GM12891 (cell line): ENCODE measurements around the gene CRYM.

Experiments used
- DNase-seq: peaks from one replicate; pipeline ENCODE4 v3.0.0; 2011; ENCODE audit warnings: low spot score; ENCODE audit not compliant: insufficient read length
- FAIRE-seq: peaks from 2 replicates; lab custom pipeline; 2011; peaks lifted over from hg19 to GRCh38; lab: Jason Lieb, UNC
- PAX5 ChIP-seq: IDR thresholded peaks from 2 replicates; pipeline ENCODE4 v1.6.1; 2011; ENCODE audit warnings: low read length, moderate library complexity, mild to moderate bottlenecking; ENCODE audit not compliant: insufficient read depth, severe bottlenecking
- POLR2A ChIP-seq: IDR thresholded peaks from 2 replicates; pipeline ENCODE4 v1.6.1; 2011; ENCODE audit warnings: low read depth, low read length, control low read depth
- POLR2AphosphoS5 ChIP-seq: IDR thresholded peaks from 2 replicates; pipeline ENCODE4 v1.6.1; 2011; ENCODE audit warnings: low read depth, low read length, control low read depth
- POU2F2 ChIP-seq: IDR thresholded peaks from 2 replicates; pipeline ENCODE4 v1.6.1; 2011; ENCODE audit warnings: low read depth, mild to moderate bottlenecking, control low read depth, low read length, moderate library complexity
- SPI1 ChIP-seq: IDR thresholded peaks from 2 replicates; pipeline ENCODE4 v1.6.1; 2011; ENCODE audit warnings: low read depth, low read length, control low read depth
- TAF1 ChIP-seq: IDR thresholded peaks from 2 replicates; pipeline ENCODE4 v1.6.1; 2011; ENCODE audit warnings: low read depth, low read length, control low read depth

Gene CRYM

DNA sequence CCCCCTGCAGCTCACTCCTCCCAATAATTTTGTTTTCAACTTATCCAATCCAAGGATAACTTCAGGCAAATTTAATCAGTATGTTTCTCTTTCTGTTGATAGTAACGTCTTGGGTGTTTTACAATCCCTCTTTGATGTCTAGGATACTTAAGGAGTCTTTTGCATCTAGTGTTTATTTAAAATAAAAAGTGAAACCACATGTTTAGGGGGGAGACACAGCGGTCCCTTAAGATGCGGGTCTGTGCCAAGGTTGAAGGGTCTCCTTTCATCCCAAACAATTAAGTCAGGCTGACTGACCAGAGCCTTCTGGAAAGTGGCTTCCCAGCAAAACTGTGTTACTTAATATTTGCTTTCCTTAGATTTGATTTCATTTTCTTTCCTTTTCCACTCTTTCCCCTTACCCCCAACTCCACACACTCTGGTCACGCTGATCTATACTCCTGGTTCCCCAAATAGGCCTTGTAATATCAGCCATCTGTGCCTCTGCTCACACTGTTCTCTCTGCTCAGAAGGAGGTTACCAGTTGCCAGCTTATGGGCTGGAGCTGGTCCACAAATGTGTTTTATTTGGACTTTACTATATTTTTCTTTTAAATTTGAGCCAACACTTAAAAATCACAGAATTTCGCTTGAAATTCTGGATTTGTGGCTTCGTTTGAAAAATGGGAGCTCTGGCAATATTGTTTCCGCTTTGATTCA lies 33.4 kb downstream of the CRYM start:
- TF ChIP-seq POLR2AphosphoS5 (no peak), POU2F2 (no peak), SPI1 (no peak)
- no peak for DNase-seq
- FAIRE-seq, result no peak

DNA sequence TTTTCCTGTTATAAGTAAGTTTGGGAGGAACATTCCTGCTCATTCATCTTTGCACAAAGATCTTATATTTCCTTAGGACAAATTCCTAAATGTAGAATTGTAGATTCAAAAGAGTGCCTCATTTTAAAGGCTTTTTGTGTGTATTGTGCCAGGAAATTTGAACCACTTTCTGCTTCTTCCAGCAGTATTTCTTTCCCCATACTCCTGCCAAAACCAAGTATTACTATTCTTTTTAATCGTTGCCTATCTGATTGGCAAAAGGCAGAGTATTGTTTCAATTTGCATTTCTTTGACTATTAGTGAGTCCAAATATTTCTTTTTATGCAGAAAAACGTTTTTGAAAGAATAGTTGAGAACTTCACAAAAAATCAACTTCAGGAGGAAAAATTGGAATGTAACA lies 35.3 kb downstream of the CRYM start:
- no peak for DNase-seq
- TF ChIP-seq SPI1 (no peak), TAF1 (no peak), POU2F2 (no peak), POLR2A (no peak), POLR2AphosphoS5 (no peak), PAX5 (no peak)
- no peak for FAIRE-seq

DNA sequence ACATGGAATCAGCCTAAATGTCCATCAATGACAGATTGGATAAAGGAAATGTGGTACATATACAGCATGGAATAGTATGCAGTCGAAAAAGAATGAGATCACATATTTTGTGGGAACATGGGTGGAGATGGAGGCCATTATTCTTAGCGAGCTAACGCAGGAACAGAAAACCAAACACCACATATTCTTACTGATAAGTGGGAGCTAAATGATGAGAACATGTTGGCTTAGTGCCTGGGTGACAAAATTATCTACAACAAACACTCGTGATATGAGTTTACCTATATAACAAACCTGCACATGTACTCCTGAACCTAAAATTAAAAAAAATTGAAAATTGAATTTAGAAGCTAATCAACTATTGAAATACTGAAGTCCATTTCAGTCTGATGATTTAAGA lies 38.4 kb downstream of the CRYM start:
- FAIRE-seq (no peak), DNase-seq (no peak)
- no peak for TF ChIP-seq TAF1
- no peak for TF ChIP-seq POLR2AphosphoS5
- no peak for TF ChIP-seq POU2F2
- no peak for TF ChIP-seq POLR2A
- TF ChIP-seq PAX5, result no peak
- TF ChIP-seq SPI1, result no peak

GRCh38 chr16:21236831-21237230 lies 41.3 kb downstream of the CRYM start:
- FAIRE-seq (no peak), DNase-seq (no peak)
- TF ChIP-seq POU2F2 (no peak), TAF1 (no peak), POLR2AphosphoS5 (no peak), POLR2A (no peak), SPI1 (no peak), PAX5 (no peak)

DNA sequence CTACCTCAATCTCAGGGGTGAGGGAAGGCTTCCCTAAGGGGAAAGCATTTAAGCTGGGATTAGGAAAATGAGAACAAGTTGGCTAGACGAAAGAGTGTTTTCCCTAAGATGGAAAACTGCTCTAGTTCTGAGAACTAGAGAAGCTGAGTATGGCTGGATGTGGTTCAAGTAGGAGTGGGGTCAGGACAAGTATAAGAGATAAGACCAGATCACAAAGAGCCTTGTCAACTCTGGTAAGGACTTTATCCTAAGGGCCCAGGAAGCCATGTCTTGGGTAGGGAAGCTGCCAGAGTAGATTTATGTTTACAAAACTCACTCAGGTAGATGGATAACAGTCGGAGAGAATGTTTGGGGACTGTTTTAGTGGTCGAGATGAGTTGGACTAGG lies 42.9 kb downstream of the CRYM start:
- no peak for TF ChIP-seq POLR2A
- no peak for TF ChIP-seq POLR2AphosphoS5
- no peak for TF ChIP-seq SPI1
- TF ChIP-seq TAF1, result no peak
- TF ChIP-seq POU2F2, result no peak
- TF ChIP-seq PAX5, result no peak
- no peak for FAIRE-seq
- no peak for DNase-seq

DNA sequence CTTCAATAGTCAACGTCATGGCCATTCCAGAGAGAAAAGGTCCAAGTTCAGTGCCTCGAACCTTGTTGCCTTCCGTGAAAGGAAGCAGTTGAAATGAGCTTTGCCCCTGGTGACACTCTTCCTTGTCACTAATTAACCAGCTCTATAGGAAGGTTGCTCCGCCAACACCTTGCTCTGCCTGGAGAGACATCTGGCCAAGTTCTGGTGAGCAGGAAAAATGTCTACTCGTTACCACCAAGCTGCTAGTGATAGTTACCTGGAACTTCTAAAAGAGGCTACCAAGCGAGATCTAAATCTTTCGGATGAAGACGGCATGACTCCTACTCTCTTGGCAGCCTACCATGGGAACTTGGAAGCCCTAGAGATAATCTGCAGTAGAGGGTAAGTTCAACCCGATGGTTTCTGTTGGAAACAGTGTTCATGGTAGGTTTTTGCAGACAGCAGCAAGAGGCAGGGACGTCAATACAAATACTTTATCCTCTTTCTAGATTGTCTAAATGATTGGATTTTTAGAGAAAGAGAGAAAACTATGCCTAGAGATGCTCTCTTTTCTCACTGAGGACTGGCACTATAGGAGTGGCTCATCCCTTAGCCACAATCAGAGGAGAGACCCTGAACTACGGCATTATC lies 44.5 kb downstream of the CRYM start, which contains the start of gene ANKS4B:
TSS of gene ANKS4B (plus strand) at position 179 of the 630 bp plus-strand sequence. CDS start at position 218, 39 bp downstream.
- FAIRE-seq, result no peak
- no peak for DNase-seq
- TF ChIP-seq PAX5 (no peak), TAF1 (no peak), POU2F2 (no peak), POLR2AphosphoS5 (no peak), SPI1 (no peak), POLR2A (no peak)

- TF ChIP-seq POU2F2 (no peak), SPI1 (no peak), POLR2A (no peak), TAF1 (no peak), POLR2AphosphoS5 (no peak), PAX5 (no peak)
- DNase-seq (no peak), FAIRE-seq (no peak)
Observed at GRCh38 chr16:21233045-21233520, 45.0 kb downstream of the CRYM start.

GRCh38 chr16:21228361-21228872 lies 49.7 kb downstream of the CRYM start:
- FAIRE-seq, result no peak
- no peak for DNase-seq
- no peak for TF ChIP-seq POU2F2
- TF ChIP-seq POLR2A, result no peak
- TF ChIP-seq POLR2AphosphoS5, result no peak
- no peak for TF ChIP-seq SPI1
- no peak for TF ChIP-seq PAX5
- TF ChIP-seq TAF1, result no peak

DNA sequence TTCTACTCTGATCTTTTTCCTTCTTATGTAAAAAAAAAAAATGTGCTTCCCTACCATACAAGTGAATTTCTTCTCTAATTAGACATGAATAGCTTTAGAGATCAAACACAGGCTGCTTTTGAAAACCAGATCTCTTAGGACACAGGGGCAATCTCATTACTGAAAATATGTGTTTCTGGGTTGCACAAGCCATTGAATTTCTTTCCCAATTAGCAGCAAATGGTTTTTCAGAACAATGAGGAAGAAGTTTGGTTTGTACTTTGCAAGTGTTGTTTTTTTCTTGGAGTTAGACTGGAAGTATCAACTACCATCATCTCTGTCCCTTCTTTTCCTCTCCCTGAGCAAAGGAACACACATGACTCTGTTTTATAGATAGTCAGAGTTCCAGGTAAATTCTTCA lies 50.2 kb downstream of the CRYM start:
- no peak for DNase-seq
- FAIRE-seq, result no peak
- TF ChIP-seq POLR2A, result no peak

GRCh38 chr16:21226749-21227148 lies 51.3 kb downstream of the CRYM start:
- FAIRE-seq, result no peak
- TF ChIP-seq POLR2A, result no peak
- no peak for TF ChIP-seq SPI1
- TF ChIP-seq TAF1, result no peak
- no peak for TF ChIP-seq PAX5
- no peak for TF ChIP-seq POLR2AphosphoS5
- no peak for TF ChIP-seq POU2F2
- DNase-seq, result no peak
